Measurements from ENCODE around the gene OTUD7B. TPM values are rescaled to one million over a fixed set of nuclear protein-coding genes. Genes with fewer than 3 reads are reported as not detected.

The OTUD7B gene
- total and polyA plus RNA-seq, 2 of the 8 experiments (the other 6 are each of a cell fraction or from before 2014, with no cell fraction given): 4.2 to 21.5 TPM

DNA sequence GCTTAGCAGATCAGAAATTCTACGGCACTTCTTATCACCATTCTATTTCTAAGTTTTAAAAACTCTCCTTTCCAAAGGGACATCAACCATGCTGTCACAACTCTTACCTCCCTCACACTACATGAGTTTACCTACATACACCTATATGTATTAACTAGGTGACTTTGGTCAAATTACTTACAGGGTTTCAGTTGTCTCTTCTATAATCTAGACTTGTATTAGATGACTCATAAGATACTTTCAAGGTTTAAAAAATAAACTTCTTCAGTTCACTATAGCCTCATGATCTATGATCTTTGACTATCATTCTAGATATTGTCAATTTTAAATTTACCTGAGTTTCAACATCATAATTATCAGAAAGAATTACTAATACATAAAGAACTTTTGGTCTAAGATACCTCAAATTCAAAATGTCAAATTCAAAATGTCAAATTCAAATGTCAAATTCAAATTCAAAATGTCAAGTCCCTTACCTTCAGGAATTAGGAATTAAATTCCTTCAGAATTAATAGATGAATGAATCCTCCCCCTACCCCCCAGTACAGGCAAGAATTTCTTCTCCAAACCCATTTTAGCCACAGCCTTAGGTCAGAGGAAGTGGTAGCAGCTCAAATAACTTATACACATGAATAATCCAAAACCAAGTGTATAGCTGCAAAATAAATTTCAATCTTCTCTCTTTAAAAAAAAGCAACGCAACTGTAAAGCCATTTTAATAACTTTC is 31.1 kb downstream of the OTUD7B start (continued):
- TF ChIP-seq, protein P1, sequence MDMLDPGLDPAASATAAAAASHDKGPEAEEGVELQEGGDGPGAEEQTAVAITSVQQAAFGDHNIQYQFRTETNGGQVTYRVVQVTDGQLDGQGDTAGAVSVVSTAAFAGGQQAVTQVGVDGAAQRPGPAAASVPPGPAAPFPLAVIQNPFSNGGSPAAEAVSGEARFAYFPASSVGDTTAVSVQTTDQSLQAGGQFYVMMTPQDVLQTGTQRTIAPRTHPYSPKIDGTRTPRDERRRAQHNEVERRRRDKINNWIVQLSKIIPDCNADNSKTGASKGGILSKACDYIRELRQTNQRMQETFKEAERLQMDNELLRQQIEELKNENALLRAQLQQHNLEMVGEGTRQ (IDR thresholded peaks at IDR 0.05; ENCODE audit: low read length): no peak
- no peak for TF ChIP-seq YY1 (IDR thresholded peaks at IDR 0.05; ENCODE audit: low read depth, low read length)
- no peak for TF ChIP-seq CTBP2 (IDR thresholded peaks at IDR 0.05; ENCODE audit: borderline replicate concordance, insufficient read depth, insufficient read length, low read length)
- TF ChIP-seq PHF8 (conservative IDR thresholded peaks at IDR 0.05; ENCODE audit: low read depth, low read length): no peak
- TF ChIP-seq BCL11A (IDR thresholded peaks at IDR 0.05; ENCODE audit: low read depth in 2 of 2, low read length in 2 of 2): no peak
- TF ChIP-seq BRCA1 (IDR thresholded peaks at IDR 0.05; ENCODE audit: low read depth, low read length): no peak

Measured in H1 (cell line).